ENCODE measurements around the gene PRICKLE2. TPM values are rescaled to one million over a fixed set of nuclear protein-coding genes. Genes with fewer than 3 reads are reported as not detected.
"Not testable (repeated sequence)": the region's sequence is repeated elsewhere in the genome, so short reads cannot be mapped to it uniquely, and the experiment has no call there.

Gene PRICKLE2
- total RNA-seq, 8 experiments from 2014 or later: 2.1 to 43.1 (median 12.0) TPM

DNA sequence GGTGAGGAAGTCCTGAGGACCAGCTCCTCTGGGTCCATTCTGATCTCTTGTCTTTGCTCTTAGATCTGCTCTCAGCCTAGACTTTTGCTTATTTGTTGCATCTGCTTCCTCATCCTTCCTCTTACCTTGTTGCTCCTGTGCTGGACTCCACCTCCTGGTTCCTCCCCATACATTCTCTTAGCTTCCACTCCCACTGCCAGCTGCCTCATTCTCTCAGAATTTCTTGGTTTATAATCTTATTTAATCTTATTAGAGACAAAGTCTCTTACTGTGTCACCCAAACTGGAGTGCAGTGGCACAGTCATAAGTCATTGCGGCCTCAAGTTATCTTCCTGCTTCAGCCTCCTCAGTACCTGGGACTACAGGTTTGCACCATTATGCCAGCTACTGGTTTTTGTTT, 133.8 kb downstream of the PRICKLE2 start:
- Histone ChIP-seq H3K4me1 (replicated peaks in 1 of 2) (peaks cover 7 to 21% of the 10 kb centered on the region in 2 donors), H3K4me3 (no peak overlapping the region), H3K27ac (no peak overlapping the region)
- WGBS, 10 experiments: 83 to 100% (median 100%) methylated on average over 1 of the region's 1 CpG; no CpG with 5 or more reads in 3 of the 10 experiments
- no peak for ATAC-seq (replicated peaks in 6 of 8)
- in situ Hi-C loops (cut with MboI; ENCODE audit: low pct_unique_long_range_greater_than_20kb in 2 of 9, low sequenced_read_pairs in 9 of 9, unreplicated experiment in 9 of 9): no loop called here

DNA sequence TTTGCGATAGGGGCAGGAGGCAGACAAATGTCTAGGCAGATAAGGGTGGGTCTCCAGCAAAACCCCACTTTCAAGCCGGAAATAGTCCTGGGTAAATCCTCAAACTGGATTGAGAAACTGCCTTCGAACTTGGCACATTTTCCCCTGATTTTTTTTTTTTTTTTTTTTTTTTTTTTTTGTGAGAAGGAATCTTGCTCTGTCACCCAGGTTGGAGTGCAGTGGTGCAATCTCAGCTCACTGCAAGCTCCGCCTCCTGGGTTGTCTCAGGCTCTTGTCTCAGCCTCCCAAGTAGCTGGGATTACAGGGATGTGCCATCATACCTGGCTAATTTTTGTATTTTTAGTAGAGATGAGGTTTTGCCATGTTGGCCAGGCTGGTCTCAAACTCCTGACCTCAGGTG, 135.9 kb downstream of the PRICKLE2 start:
- WGBS, 10 experiments: 73 to 100% (median 83%) methylated on average over 1 to 4 of the region's 4 CpGs
- in situ Hi-C loops (cut with MboI; ENCODE audit: low pct_unique_long_range_greater_than_20kb in 2 of 9, low sequenced_read_pairs in 9 of 9, unreplicated experiment in 9 of 9); H3K27ac ChIP-seq; H3K4me3 ChIP-seq: not testable (repeated sequence)
- peak in 5 of 8 experiments; percentile 36 to 60 (median 45) for ATAC-seq (replicated peaks in 6 of 8)
- H3K4me1 ChIP-seq (replicated peaks in 1 of 2): peaks cover 6 to 16% of the 10 kb centered on the region in 2 donors

DNA sequence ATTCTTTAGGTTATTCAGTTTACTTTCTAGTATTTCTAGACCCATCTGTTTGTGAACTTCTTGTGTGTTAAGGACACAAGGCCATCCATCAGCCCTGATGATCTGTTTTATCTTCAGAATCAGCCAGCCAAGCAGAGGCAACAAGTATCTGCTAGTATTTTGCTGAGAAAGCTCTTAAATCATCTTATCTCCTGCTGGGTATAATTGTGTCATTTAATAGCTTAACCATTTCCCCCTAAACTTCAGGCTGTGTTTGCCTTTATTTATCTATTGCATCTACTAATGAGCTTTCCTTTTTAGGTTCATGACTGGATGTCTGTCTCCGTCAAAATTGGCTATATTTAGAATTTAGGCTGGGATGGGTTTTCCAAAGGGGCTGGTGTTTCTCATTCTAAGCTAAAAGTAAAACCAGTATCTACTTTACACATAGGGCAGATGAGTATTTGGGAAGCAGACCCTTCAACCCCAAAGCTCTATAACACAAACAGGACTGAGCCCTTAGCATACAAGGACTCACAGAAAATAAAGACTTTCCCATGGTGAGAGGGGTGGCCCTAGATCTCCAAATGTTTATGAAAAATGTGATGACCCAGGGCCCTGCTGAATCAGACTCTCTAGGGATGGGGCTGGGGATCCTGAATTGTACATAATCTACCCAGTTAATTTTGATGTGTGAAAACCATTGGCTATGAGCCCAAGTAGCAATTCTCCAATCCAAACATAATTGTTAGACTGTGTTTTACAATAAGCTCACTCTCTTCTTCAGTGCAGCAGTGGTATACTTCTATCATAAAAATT, 136.7 kb downstream of the PRICKLE2 start:
- Histone ChIP-seq H3K27ac (no peak overlapping the region), H3K4me3 (no peak overlapping the region), H3K4me1 (replicated peaks in 1 of 2) (peaks cover 6 to 16% of the 10 kb centered on the region in 2 donors)
- ATAC-seq (replicated peaks in 6 of 8): peak in 4 of 8 experiments; percentile 10 to 53 (median 40)
- 0 to 67% (median 17%) methylated on average over 1 of the region's 1 CpG; no CpG with 5 or more reads in 3 of the 10 experiments for WGBS, 10 experiments
- in situ Hi-C loops (cut with MboI; ENCODE audit: low pct_unique_long_range_greater_than_20kb in 2 of 9, low sequenced_read_pairs in 9 of 9, unreplicated experiment in 9 of 9): no loop called here

DNA sequence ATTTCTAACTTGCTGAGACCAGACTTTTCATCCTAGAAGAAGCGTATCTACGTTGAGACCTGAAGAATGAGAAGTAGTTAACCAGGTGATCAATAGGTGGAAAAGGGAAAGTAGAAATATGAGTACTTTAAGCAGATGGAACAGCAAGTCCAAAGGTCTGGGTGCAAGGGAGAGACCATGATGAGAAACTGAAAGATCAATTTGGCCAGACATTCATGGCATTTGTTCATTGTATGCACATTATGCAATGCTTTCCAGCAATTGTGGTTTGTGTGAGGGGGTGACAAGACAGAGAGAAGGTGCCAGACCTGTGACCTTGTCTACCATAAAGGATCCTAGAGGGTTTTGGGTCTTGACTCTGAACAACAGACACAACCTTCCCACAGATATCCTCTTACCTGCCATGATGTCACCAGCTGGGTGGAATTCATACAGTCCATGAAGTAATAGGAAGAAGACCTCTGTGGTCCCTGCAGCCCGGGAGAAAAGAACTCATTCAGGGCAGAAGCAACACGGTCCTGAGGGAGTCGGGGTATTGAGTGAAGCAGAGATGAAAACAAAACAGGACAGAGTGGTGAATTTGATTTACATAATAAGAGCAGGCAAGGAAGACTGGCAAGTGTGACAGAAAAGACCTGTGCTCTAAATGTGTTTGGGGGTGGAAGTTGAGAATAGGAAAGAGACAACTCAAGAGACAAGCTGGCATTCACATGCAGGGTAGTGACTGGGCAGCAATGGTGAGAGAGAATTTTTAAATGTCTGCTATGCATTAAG, 138.6 kb downstream of the PRICKLE2 start:
- Histone ChIP-seq H3K4me3 (no peak overlapping the region), H3K4me1 (replicated peaks in 1 of 2) (peaks cover 6 to 28% of the 10 kb centered on the region in 2 donors), H3K27ac (no peak overlapping the region)
- in situ Hi-C loops (cut with MboI; ENCODE audit: low pct_unique_long_range_greater_than_20kb in 2 of 9, low sequenced_read_pairs in 9 of 9, unreplicated experiment in 9 of 9): no loop called here
- peak in 3 of 8 experiments; percentile 49 to 69 (median 64) for ATAC-seq (replicated peaks in 6 of 8)
- 40 to 100% (median 88%) methylated on average over 1 to 5 of the region's 5 CpGs; no CpG with 5 or more reads in 3 of the 10 experiments for WGBS, 10 experiments

DNA sequence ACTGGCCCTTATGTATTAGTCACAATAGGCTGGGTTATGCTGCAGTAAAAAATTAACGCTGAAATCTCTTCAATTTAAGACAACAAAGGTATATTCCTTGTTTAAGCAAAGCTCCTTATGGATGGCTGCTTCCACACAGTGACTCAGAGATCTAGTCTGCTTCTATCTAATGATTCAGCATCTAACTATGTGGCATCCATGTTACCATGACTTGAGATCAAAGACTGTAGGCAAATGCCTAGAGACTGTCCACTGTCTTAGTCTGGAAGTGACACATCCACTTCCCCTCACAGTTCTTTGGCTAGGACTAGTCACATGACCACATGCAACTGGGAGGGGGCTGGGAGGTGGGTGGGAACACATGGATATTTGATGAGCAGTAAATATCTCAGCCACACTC, 140.6 kb downstream of the PRICKLE2 start:
- H3K4me1 ChIP-seq (replicated peaks in 1 of 2): peaks cover 6 to 28% of the 10 kb centered on the region in 2 donors
- no peak overlapping the region for H3K27ac ChIP-seq
- in situ Hi-C loops (cut with MboI; ENCODE audit: low pct_unique_long_range_greater_than_20kb in 2 of 9, low sequenced_read_pairs in 9 of 9, unreplicated experiment in 9 of 9): no loop called here
- WGBS, 10 experiments: 0 to 100% (median 63%) methylated on average over 1 of the region's 1 CpG; no CpG with 5 or more reads in 4 of the 10 experiments
- peak in 5 of 8 experiments; percentile 27 to 56 (median 33) for ATAC-seq (replicated peaks in 6 of 8)
- no peak overlapping the region for H3K4me3 ChIP-seq

DNA sequence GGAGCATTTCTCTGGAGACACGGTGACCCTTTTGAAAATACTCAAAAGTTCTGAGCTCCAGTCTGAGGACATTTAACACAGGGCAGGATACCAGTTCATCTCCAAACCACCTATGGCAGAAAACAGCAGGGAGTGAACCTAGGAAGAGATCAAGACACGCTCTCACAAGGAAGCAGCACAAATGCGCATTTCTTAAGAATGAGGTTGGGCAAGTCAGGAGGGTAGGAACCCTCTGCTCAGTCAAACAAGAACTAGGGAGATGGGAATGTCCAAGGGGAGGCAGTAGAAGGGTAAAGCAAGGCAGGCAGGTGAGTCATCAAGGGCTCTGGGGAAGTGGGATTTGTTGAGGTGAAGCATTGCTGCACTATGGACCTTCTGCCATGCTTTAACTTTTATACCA, 141.7 kb downstream of the PRICKLE2 start:
- 14 to 100% (median 68%) methylated on average over 1 to 3 of the region's 3 CpGs; no CpG with 5 or more reads in 3 of the 10 experiments for WGBS, 10 experiments
- ATAC-seq (replicated peaks in 6 of 8): peak in 3 of 8 experiments; percentile 40 to 71 (median 43)
- Histone ChIP-seq H3K4me1 (replicated peaks in 1 of 2) (peaks cover 6 to 20% of the 10 kb centered on the region in 2 donors), H3K4me3 (no peak overlapping the region), H3K27ac (no peak overlapping the region)
- in situ Hi-C loops (cut with MboI; ENCODE audit: low pct_unique_long_range_greater_than_20kb in 2 of 9, low sequenced_read_pairs in 9 of 9, unreplicated experiment in 9 of 9): no loop called here

DNA sequence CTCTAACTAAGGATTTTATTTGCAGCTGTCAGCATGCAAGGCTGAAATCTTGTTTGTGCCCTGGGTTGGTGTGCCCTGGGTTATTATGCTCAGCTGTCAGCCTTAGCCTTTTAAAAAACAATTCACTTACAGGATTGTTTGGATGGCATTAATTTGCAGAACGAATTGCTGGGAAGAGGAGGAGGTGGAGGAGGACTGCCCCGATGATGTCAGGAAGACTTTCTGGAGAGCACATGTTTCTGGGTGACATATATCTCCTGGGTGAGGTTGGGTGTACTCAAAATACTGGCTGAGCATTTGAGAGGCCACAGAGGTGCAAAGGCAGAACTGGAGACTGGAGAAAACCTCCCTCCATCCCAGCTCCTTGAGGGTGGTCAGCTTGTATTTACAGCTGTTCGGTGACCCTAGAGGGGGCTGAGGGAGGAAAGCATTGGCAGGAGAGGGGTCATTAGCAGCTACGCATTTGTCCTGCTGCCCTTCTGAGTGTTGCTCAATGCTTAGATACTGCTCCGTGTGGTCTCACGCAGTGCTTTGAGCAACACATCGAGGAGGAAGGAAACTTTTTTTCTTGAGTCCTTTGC, 142.2 kb downstream of the PRICKLE2 start:
- in situ Hi-C loops (cut with MboI; ENCODE audit: low pct_unique_long_range_greater_than_20kb in 2 of 9, low sequenced_read_pairs in 9 of 9, unreplicated experiment in 9 of 9): no loop called here
- WGBS, 10 experiments: 10 to 86% (median 64%) methylated on average over 1 to 7 of the region's 7 CpGs; no CpG with 5 or more reads in 1 of the 10 experiments
- ATAC-seq (replicated peaks in 6 of 8): peak; percentile 52 to 87 (median 66)
- H3K4me1 ChIP-seq (replicated peaks in 1 of 2): peaks cover 3 to 17% of the 10 kb centered on the region in 2 donors
- H3K27ac ChIP-seq: no peak overlapping the region
- H3K4me3 ChIP-seq: no peak overlapping the region

DNA sequence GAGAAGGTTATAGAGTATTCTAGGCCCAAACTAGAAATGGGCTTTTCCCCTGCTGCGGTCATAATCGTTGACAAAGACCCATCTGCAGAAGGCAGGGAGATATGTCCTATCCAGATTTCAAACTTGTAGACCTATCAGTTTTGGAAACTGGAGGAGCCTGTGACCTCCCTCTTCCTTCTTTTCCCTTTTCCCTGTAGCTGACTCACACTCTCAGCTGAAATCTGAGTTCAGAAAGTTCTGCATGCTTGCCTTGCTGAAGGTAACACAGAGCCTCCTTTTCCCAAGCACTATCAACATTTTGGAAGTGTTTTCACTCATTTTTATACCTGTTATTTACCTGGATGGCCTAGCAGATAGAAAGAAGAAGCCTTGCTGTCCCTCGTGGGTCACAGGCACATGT, 142.9 kb downstream of the PRICKLE2 start:
- H3K4me1 ChIP-seq (replicated peaks in 1 of 2): peaks cover 3 to 17% of the 10 kb centered on the region in 2 donors
- ATAC-seq (replicated peaks in 6 of 8): peak in 1 of 8 experiments; percentile 6
- no peak overlapping the region for H3K4me3 ChIP-seq
- no peak overlapping the region for H3K27ac ChIP-seq
- in situ Hi-C loops (cut with MboI; ENCODE audit: low pct_unique_long_range_greater_than_20kb in 2 of 9, low sequenced_read_pairs in 9 of 9, unreplicated experiment in 9 of 9): no loop called here
- 65 to 89% (median 78%) methylated on average over 2 to 3 of the region's 3 CpGs; no CpG with 5 or more reads in 4 of the 10 experiments for WGBS, 10 experiments

DNA sequence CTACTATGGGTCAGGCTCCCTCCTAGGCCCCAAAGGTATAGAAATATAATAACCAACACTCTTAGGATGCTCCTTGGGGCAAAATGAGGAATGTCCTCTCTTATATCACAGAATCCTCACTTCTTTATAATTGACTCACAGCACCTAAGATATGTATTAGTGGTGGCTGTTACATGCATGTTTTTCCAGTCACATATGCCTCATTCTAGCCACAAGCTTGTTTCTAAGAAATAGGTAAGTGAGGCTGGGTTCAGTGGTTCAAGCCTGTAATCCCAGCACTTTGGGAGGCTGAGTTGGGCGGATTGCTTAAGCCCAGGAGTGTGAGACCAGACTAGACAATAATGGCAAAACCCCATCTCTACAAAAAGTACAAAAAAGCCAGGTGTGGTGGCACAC, 144.0 kb downstream of the PRICKLE2 start:
- WGBS, 10 experiments: 100% methylated on average over 1 of the region's 1 CpG; no CpG with 5 or more reads in 7 of the 10 experiments
- peaks cover 0 to 12% of the 10 kb centered on the region in 2 donors for H3K4me1 ChIP-seq (replicated peaks in 1 of 2)
- in situ Hi-C loops (cut with MboI; ENCODE audit: low pct_unique_long_range_greater_than_20kb in 2 of 9, low sequenced_read_pairs in 9 of 9, unreplicated experiment in 9 of 9): no loop called here
- no peak overlapping the region for H3K4me3 ChIP-seq
- H3K27ac ChIP-seq: no peak overlapping the region
- no peak for ATAC-seq (replicated peaks in 6 of 8)

DNA sequence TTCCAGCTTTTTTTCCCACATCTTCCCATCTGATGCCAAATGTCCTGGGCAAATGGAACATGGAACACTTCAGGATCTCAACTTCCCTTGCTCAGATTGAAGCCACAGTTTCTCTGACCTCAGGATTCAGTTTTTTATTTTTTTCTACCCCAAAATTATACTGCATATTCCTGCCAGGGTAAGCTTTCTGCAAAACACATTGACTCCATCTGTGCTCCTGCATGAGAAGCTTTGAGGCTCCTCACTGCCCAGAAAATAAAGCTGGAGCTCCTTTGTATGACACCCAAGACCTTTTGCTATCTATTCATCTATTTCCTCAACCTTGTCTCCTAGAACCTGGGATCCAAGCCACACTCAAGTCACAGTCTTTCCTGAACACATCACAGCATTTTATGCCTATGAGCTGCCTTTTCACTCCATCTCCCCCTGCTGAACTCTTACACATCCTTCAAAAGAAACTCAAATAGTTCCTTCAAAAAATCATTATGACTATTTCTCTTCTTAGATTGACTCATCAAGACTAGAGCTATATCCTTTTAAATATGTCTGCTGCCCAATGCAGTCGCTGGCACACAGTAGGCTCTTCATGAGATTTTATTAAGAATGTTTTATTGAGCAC, 144.5 kb downstream of the PRICKLE2 start:
- in situ Hi-C loops (cut with MboI; ENCODE audit: low pct_unique_long_range_greater_than_20kb in 2 of 9, low sequenced_read_pairs in 9 of 9, unreplicated experiment in 9 of 9): no loop called here
- H3K4me3 ChIP-seq: no peak overlapping the region
- H3K4me1 ChIP-seq (replicated peaks in 1 of 2): peaks cover 0 to 12% of the 10 kb centered on the region in 2 donors
- H3K27ac ChIP-seq: no peak overlapping the region
- ATAC-seq (replicated peaks in 6 of 8): no peak
- WGBS, 10 experiments: 0 to 100% (median 75%) methylated on average over 1 of the region's 1 CpG; no CpG with 5 or more reads in 3 of the 10 experiments

DNA sequence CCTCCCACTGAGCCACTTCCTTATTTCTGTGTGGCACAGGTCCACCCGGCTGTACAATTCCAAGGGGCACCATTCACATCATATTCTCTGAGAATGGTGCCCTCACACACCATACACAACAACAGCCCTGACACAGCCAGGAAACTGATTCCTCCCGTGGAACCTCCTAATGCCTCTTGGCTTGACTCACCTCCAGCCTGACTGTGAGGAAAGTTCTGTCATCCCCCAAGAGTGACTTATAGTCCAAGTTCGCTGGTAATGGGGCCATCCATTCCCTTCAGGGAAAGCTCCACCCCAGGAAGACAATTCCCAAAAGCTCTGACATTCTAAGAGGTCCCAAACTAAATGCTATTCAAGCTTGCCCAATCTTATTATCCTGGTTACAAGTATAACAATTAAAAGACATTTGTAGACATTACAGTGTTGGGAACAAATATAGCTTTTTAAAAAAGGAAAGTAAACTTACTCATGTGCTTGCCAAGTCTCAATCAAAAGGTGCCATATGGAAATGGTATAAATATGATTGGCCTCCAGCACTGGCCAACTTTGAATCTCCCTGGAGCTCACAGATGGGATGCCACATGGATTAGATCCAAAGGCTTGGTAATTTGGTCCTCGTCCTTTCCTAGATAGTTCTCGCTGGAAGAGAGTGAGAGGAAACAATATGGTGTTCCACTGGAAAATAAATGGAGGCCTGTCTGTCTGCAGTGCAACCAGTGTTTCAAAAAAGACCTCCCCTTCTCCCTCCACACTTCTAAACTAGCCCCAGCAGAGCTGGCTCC, 145.7 kb downstream of the PRICKLE2 start:
- Histone ChIP-seq H3K4me1 (replicated peaks in 1 of 2) (peaks cover 0 to 12% of the 10 kb centered on the region in 2 donors), H3K27ac (no peak overlapping the region), H3K4me3 (no peak overlapping the region)
- in situ Hi-C loops (cut with MboI; ENCODE audit: low pct_unique_long_range_greater_than_20kb in 2 of 9, low sequenced_read_pairs in 9 of 9, unreplicated experiment in 9 of 9): no loop called here
- 50 to 100% (median 82%) methylated on average over 1 to 5 of the region's 5 CpGs; no CpG with 5 or more reads in 1 of the 10 experiments for WGBS, 10 experiments
- peak in 1 of 8 experiments; percentile 30 for ATAC-seq (replicated peaks in 6 of 8)

DNA sequence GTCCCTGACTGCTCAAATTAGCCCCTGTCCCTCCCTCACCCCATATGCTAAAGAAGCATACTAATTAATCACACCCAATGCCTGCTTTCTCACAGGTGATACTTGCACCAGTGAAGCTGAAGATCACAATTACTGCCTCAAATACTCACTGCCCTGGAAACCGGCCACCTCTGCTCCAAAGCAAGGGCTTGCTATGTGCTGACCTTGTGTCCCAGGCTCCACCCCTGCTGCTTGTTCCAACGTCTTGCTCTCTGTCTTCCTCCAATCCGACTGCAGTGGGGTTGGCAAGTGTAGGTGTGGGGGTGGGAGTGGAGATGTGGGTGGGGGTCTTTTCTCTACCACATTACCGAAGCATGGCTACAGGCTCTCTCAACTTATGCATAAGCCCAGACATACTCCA, 146.3 kb downstream of the PRICKLE2 start:
- in situ Hi-C loops (cut with MboI; ENCODE audit: low pct_unique_long_range_greater_than_20kb in 2 of 9, low sequenced_read_pairs in 9 of 9, unreplicated experiment in 9 of 9): no loop called here
- Histone ChIP-seq H3K4me3 (no peak overlapping the region), H3K4me1 (replicated peaks in 1 of 2) (peaks cover 0 to 12% of the 10 kb centered on the region in 2 donors), H3K27ac (no peak overlapping the region)
- 0 to 42% methylated on average over 1 to 3 of the region's 4 CpGs; no CpG with 5 or more reads in 8 of the 10 experiments for WGBS, 10 experiments
- no peak for ATAC-seq (replicated peaks in 6 of 8)

Data from motor neuron (in vitro differentiated cells).